Nephron (organoid): ENCODE measurements around the gene STIP1.
A peak's percentile ranks its signal among the peaks of the same experiment; 100 is the strongest.

Experiments used
- H3K27ac Mint-ChIP-seq, 3 experiments: 2 replicates each; pipeline ENCODE4 v1.8.0; 2020; ENCODE audit warnings: mixed read lengths in 3 of 3, mild to moderate bottlenecking in 2 of 3, moderate library complexity in 1 of 3
- H3K27me3 Mint-ChIP-seq: 2 replicates; pipeline ENCODE4 v1.8.0; 2021; ENCODE audit warnings: low read depth, mild to moderate bottlenecking, moderate library complexity, mixed read lengths
- H3K36me3 Mint-ChIP-seq: 2 replicates; pipeline ENCODE4 v1.8.0; 2020; ENCODE audit warnings: low read depth, mixed read lengths
- H3K4me1 Mint-ChIP-seq: 2 replicates; pipeline ENCODE4 v1.8.0; 2020; ENCODE audit warnings: mixed read lengths
- H3K4me3 Mint-ChIP-seq, 3 experiments: 2 replicates each; pipeline ENCODE4 v1.8.0; 2020; ENCODE audit warnings: mild to moderate bottlenecking in 3 of 3, mixed read lengths in 3 of 3, moderate library complexity in 2 of 3
- H3K9me3 Mint-ChIP-seq: 2 replicates; pipeline ENCODE4 v1.8.0; 2020; ENCODE audit warnings: mixed read lengths
- CTCF ChIP-seq, 3 experiments: fragments of 200-600 bp; sonication (generic); IDR thresholded peaks; one replicate each; pipeline ENCODE4 v1.5.0; 2021; ENCODE audit warnings: antibody characterized with exemption in 3 of 3; ENCODE audit not compliant: unreplicated experiment in 3 of 3

Gene STIP1

GRCh38 chr11:64224891-64225607 lies 39.1 kb downstream of the STIP1 start:
- Mint-ChIP-seq H3K36me3 (no peaks in the 10 kb centered on the region), H3K27ac (peak overlapping the region in 2 of 3 experiments; percentile 84 to 85), H3K27me3 (no peaks in the 10 kb centered on the region), H3K4me3 (peak overlapping the region; percentile 87 to 91 (median 90)), H3K9me3 (no peaks in the 10 kb centered on the region), H3K4me1 (peaks cover 22% of the 10 kb centered on the region)
- TF ChIP-seq CTCF (IDR thresholded peaks at IDR 0.05; ENCODE audit: unreplicated experiment in 3 of 3), result no peak

GRCh38 chr11:64225608-64226506 lies 39.9 kb downstream of the STIP1 start, which contains the start of the genes NUDT22 and TRPT1:
Gene NUDT22 (plus strand): TSS chr11:64226274. CDS start chr11:64226653, 379 bp downstream.
Gene TRPT1 (minus strand): TSS chr11:64226186. CDS start chr11:64225860, 326 bp downstream.
- peaks cover 28% of the 10 kb centered on the region for H3K4me1 Mint-ChIP-seq

GRCh38 chr11:64226507-64227051 lies 40.6 kb downstream of the STIP1 start:
- Mint-ChIP-seq H3K27me3 (peaks cover 4% of the 10 kb centered on the region), H3K4me3 (peak overlapping the region; percentile 87 to 91 (median 90)), H3K36me3 (no peaks in the 10 kb centered on the region), H3K4me1 (peaks cover 32% of the 10 kb centered on the region), H3K27ac (peak overlapping the region in 1 of 3 experiments; percentile 40), H3K9me3 (no peaks in the 10 kb centered on the region)
- TF ChIP-seq CTCF (IDR thresholded peaks at IDR 0.05; ENCODE audit: unreplicated experiment in 3 of 3), result no peak

More at GRCh38 chr11:64225608-64226506, 39.9 kb downstream of the STIP1 start, which contains the start of the genes NUDT22 and TRPT1:
- Mint-ChIP-seq H3K27me3 (peaks cover under 1% of the 10 kb centered on the region), H3K36me3 (no peaks in the 10 kb centered on the region), H3K4me3 (peak within 1 kb of the TSS; percentile 87 to 91 (median 90)), H3K9me3 (no peaks in the 10 kb centered on the region), H3K27ac (peak within 1 kb of the TSS; percentile 40 to 85 (median 84))
- peak in 1 of 3 experiments; percentile 3 for TF ChIP-seq CTCF (IDR thresholded peaks at IDR 0.05; ENCODE audit: unreplicated experiment in 3 of 3)

- Mint-ChIP-seq H3K36me3 (no peaks in the 10 kb centered on the region), H3K27me3 (peaks cover 4% of the 10 kb centered on the region), H3K9me3 (no peaks in the 10 kb centered on the region), H3K4me3 (peak overlapping the region; percentile 87 to 91 (median 90)), H3K27ac (peak overlapping the region; percentile 40 to 60 (median 59)), H3K4me1 (peaks cover 32% of the 10 kb centered on the region)
- no peak for TF ChIP-seq CTCF (IDR thresholded peaks at IDR 0.05; ENCODE audit: unreplicated experiment in 3 of 3)
Measured at GRCh38 chr11:64227405-64227956, 41.5 kb downstream of the STIP1 start.

GRCh38 chr11:64229090-64229743 lies 43.2 kb downstream of the STIP1 start:
- Mint-ChIP-seq H3K36me3 (no peaks in the 10 kb centered on the region), H3K4me3 (peak overlapping the region; percentile 84 to 92 (median 89)), H3K27ac (peak overlapping the region; percentile 51 to 89 (median 62)), H3K27me3 (peaks cover 4% of the 10 kb centered on the region), H3K9me3 (no peaks in the 10 kb centered on the region), H3K4me1 (peaks cover 36% of the 10 kb centered on the region)
- no peak for TF ChIP-seq CTCF (IDR thresholded peaks at IDR 0.05; ENCODE audit: unreplicated experiment in 3 of 3)
